GM19438 (cell line): ENCODE data around the gene HOXA4.

Source experiments
- ATAC-seq: cut with Tn5 transposase; IDR thresholded peaks from one replicate; pipeline ENCODE4 v1.9.1; 2021; ENCODE audit warnings: low read depth; ENCODE audit not compliant: unreplicated experiment

Gene HOXA4

DNA sequence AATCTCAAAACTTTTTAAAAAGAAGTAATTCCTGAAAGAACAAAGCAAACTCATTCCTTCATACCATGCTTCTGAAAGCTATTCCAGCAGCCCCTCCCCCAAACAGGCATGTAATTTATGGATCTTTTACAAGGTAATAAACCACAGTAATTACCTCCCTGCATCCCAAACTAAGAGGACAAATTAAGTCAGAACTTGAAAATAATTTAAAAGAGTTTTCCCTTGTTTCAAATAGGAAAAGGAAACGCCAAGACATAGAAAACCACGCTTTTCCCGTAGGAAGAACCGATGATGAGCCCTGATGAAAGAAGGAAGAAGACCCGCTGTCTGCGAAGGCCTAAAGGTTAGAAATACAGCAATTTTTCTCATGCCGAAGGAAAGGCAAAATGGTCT is 8.9 kb downstream of the HOXA4 start:
- ATAC-seq, result no peak

DNA sequence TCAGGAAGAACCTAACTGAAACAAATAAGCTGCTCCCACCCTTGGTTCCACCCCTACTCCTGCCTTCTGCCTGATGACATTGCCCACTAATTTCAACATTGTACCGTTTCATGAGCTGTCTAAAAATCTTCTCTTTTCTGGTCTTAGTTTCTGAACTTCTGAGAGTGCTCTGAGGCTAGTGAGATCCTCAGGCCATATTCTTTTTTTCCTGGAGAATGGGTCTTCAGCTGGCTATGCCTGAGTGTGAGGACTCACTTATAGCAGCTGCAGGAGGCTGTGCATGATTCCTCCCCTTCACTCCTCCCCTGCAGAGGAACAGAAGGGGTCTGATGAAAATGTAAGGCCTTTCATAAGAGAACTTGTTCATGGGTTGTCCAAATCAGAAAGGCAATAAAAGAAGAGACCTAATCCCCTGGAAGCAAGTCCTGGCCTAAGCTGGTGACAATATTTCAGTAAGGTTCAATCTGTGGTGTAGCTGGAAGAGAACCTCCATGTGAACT is 11.1 kb downstream of the HOXA4 start:
- ATAC-seq, result no peak

DNA sequence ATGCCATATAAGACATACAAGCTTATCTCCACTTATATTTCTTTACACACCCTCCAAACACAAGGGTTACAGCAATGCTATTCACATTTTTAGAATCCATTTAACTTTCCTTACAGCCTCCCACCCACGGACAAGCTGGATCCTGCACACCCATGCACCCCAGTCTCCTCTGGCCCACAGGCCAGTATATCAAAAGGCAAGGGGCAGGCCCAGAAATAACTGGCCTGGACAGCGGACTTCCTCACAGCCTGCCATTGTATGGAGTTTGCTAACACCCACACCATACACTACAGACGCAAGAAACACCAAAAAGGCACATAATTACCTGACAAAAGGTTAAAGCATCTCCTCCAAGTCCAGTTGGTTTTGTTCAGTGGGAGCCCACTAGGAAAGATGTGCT is 12.0 kb downstream of the HOXA4 start:
- no peak for ATAC-seq

DNA sequence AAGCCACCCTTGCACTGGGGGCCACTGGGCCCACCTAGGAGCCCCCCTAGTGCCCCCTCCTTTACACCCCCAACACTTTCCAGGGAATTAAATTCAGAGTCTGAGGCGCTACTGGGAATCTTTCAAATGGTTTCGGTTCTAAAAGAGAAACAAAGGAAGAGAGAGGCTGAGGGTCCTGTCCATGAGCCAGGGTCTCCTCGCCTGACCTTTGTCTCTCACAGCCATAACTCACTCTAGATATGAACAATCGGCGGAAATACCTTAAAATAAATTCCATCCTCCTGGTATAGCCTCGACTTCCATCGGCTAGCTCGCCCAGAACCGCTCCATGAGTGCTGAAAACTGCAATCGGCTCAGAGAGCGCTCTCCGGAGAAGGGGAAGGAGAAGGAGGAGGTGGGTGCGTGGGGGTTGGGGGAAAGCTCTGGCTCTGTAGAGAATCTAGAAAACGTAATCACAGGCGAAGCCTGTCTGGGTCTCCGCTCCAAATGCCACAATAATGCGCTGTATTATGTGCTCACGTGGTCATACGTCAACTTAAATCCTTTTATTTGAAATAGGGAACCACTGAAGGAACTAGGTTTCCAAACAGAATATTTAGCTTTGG is 12.6 kb downstream of the HOXA4 start:
- no peak for ATAC-seq

- no peak for ATAC-seq
Observed at GRCh38 chr7:27116962-27117886, 13.3 kb downstream of the HOXA4 start.

GRCh38 chr7:27116031-27116961 is 14.3 kb downstream of the HOXA4 start:
- ATAC-seq, result no peak

- no peak for ATAC-seq
Observed at GRCh38 chr7:27115221-27116026, 15.1 kb downstream of the HOXA4 start.

DNA sequence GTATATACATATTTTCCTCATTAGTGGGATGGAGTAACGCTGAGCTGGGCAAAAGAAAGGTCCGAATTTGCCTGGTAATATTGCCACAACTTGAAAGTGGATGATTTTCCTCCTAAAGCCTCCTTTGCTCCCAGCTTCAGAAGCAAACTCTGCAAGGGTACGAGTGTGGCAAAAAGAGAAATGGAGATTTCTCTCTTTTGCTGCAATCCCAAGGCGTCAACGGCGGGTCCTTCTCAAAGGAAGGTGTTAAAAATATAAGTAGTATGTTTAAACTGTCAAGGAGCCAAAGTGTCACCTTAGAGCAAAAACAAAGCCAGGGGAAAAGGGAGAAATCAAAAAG is 15.7 kb downstream of the HOXA4 start:
- no peak for ATAC-seq

DNA sequence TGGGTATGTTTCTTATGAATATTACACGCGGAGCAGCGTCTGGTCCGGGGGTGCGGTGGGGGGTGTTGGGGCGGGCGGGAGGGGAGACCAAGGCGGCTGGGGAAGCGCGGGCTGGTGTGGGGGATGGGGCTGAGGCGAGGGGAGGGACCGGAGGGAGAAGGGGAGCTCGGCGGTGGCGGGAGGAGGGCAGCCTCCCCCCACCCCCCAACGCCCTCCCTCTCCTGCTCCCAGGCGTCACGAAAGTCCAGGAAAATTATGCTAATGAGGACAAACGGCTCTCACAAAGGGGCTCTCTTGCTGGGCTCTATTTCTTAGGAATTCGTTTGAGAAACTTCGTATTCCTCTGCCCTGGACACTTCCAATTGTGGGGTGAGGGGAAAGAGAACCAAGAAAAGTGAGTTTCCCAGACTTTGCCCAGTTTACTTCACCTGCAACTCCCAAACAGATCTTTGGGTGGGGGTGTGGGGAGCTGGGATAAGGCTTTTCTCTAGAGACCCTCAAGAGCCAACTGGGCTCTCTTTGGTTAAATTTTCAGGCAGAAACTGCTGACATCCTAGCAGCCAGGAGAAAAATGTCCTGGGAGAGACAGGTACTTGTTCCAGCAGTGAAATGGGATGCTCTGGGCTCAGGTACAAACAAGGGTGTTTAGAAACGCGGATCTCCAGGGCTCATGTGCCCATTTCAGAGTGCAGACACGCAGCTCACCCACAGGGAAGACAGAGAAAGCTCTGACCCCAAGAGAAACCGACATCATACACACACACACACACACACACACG is 16.4 kb downstream of the HOXA4 start:
- no peak for ATAC-seq

DNA sequence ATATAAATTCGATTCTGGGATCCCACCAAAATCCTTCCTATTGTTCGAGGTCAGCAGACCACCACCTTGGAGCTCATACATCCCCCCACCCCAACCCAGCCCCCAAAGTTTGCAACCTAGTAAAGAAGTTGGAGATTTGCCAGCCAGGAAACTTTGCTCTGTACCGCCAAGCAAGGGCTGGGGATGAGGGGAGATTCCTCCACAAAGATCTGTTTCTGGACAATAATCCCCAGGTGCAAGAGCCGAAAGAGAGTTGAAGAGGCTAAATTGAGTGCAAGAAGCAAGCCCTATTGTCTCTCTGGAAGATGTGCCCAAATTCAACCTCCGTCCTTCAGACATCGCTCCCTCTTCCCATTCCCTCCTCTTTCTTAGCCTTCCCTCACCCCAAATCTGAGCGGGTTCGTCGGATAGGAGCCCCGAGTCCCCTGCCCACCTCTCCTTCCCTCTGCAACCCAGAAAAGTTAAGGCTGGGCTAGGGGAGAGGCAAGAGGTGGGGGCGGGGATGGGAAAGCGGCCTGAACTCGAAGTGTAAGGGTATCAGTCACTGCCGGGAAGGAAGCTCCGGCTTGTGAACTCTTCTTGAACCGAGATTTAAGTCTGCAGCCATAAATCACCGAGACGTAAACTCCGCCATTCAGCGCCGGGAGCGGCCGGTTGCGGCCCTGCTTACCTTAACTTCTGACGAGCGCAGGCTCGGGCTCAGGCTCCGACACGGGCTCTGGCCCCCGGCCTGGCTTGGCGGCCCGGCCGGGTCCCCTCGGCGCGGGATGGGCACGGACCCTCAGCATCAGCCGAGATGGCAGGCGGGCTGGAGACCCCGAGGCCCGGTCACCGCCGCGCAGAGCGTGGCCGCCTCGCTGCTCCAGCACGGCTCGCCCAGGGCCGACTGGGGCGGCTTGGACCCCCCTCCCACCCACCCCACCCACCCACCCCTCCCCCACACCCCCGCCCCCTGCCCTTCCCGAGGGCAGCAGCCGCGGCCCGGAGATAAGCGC is 17.3 kb downstream of the HOXA4 start:
- no peak for ATAC-seq

- ATAC-seq, result no peak
Observed at GRCh38 chr7:27112361-27112760, 18.2 kb downstream of the HOXA4 start.

- no peak for ATAC-seq
Observed at GRCh38 chr7:27111751-27112277, 18.7 kb downstream of the HOXA4 start.

DNA sequence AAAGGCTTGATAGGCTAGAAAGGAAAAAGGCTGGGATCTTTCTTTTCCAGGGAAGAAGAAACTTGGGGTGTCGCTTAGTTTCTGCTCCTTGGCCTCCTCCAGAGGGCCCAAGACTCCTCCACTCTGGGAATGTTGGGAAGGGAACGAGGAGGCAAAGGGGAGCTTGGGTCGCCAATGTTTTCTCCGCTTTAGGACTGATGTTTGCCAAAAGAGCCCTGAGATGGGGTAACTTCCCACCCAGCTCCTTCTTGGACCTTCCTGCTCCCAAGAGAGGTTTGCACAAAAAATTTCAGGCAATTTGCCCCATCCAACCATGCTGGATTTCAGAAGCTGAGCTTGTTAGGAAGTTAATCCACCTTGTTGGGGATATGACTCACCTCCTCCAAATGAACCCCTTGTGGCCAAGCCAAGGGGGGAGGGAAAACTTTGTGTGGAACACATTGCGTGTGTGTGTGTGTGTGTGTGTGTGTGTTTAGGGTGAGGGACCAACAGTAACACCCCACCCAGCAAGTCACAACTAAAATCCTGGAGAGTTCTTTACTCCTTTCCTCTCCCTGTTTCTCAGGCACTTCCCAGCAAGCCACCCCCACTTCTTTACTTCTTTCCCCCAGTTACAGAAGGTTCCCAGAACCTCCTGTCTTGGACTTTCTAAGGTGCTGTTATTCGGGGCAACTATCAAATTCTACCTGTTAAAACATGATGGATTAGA is 19.4 kb downstream of the HOXA4 start:
- ATAC-seq, result no peak

GRCh38 chr7:27110186-27111031 is 20.1 kb downstream of the HOXA4 start:
- no peak for ATAC-seq

DNA sequence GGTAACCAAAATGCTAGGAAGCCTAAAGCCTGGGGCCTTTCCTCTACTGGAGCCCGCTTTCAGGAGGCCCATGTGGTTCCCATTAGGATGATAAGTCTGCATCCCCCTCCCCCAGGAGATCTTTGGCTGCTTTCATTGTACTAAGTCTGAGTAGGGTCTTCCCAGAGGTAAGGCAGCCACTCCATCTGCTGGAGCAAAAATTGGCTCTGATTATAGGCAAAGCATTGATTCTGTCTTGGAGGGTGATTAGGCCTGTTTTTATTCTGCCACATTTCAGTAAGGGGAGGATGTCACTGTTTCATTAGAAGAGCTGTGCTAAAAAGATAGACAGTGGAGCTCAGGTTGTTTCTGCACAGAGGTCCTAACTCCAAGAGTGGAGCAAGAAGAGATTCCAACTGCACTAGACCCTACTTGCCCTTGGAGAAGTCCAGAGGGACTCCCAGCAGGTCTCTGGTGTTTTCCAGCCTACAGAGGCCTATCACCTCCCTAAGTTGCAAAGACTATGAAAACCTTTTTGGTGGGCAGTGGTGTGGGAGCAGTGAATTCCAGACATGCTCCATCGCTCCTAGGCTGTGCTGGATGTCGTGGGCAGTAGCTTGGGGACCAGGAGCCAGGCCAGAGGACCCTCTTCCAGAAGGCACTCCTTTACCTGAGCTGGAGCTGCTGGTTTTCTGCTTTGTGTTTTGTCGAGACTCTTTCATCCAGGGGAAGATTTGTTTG is 20.9 kb downstream of the HOXA4 start:
- ATAC-seq, result no peak
